Hematopoietic multipotent progenitor cell treated with erythropoietin and hydrocortisone succinate and interleukin-3 and kit ligand, for 17 days (in vitro differentiated cells): Measurements from ENCODE around the gene DNAJB1.

Experiments used
- DNase-seq: peaks from one replicate; pipeline ENCODE4 v3.0.0-alpha.2; 2015; ENCODE audit warnings: low spot score

The DNAJB1 gene

GRCh38 chr19:14496029-14496833 lies 22.0 kb downstream of the DNAJB1 start, which contains the start of gene GIPC1:
Gene GIPC1, minus strand, starts transcription at chr19:14496127. Its CDS starts 13,151 bp downstream, at chr19:14482976.
- peak; percentile 84 for DNase-seq

GRCh38 chr19:14495672-14496028 lies 22.5 kb downstream of the DNAJB1 start:
- no peak for DNase-seq

- no peak for DNase-seq
Measured at GRCh38 chr19:14494910-14495671, 23.1 kb downstream of the DNAJB1 start.

GRCh38 chr19:14494411-14494810 lies 23.8 kb downstream of the DNAJB1 start:
- DNase-seq: no peak

- DNase-seq: no peak
Measured at GRCh38 chr19:14492756-14493337, 25.4 kb downstream of the DNAJB1 start.

DNA sequence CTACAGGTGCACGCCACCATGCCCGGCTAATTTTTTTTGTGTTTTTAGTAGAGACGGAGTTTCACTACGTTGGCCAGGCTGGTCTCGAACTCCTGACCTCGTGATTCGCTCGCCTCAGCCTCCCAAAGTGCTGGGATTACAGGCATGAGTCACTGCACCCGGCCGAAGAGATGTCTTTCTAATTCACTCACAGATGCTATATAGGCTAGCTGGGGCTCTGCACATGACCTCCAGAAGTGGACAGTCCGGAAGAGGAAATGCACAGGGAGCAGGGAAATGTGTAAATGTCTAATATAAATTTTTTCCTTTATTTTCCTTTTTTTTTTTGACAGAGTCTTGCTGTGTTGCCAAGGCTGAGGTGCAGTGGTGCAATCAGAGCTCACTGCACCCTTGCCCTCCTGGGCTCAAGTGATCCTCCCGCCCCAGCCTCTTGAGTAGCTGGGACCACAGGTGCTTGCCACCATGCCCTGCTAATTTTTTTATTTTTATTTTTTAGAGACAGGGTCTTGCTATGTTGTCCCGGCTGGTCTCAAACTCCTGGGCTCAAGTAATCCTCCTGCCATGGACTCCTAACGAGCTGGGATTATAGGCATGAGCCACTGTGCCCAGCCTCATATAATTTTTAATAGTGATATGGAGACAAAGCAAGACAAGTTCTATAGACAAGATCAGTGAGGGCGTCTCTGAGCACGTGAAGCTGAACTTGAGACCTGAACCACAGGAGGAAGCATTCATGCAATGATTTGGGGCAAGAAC lies 30.6 kb downstream of the DNAJB1 start:
- no peak for DNase-seq

DNA sequence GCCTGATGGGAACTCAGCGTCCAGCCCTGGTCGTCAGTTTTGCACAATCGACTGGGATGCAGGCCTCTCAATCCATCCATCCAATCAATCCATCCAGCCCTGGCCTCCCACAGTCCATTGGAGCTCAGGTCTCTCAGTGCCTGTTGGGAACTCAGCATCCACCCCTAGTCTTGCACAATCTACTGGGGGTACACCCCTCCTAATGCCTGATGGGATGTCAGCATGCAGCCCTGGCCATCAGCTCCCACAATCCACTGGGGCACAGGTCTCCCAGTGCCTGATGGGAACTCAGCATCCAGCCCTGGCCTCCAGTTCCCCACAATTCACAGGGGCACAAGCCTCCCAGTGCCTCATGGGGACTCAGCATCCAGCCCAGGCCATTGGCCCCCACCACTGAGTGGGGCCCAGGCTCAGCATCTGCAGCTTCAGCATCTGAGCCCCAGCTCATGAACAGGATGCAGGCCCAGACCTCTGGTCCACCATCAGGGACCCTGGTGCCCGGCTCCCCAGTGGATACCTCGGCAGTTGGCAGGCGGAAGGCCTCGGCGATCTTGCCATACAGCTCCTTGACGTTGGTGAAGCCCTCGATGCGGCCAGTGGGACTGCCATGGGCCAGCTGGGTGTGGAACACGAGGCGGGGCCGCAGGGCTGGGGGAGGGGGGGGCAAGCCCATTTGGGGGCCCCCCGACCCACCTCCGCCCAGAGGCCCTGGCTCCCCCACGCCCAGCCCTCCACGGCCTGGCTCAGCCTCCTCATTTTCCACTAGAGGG lies 35.8 kb downstream of the DNAJB1 start:
- no peak for DNase-seq

DNA sequence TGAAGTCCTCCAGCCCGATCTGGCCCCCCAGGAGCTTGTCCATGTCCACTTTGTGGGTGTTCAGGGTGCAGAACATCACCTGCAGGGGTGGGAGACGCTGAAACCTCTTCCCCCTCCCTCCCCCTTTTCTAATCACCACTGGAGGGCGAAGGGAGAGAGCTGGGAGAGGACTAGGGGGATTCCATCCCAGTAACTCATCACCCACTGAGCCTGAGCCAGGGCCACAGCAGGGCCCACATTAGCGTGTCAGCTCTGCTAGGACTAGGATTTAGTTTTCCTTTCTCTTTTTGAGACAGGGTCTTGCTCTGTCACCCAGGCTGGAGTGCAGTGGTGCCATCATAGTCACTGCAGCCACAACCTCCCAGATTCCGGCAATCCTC lies 37.5 kb downstream of the DNAJB1 start:
- no peak for DNase-seq

GRCh38 chr19:14479975-14480699 lies 38.1 kb downstream of the DNAJB1 start:
- DNase-seq: peak; percentile 57

DNA sequence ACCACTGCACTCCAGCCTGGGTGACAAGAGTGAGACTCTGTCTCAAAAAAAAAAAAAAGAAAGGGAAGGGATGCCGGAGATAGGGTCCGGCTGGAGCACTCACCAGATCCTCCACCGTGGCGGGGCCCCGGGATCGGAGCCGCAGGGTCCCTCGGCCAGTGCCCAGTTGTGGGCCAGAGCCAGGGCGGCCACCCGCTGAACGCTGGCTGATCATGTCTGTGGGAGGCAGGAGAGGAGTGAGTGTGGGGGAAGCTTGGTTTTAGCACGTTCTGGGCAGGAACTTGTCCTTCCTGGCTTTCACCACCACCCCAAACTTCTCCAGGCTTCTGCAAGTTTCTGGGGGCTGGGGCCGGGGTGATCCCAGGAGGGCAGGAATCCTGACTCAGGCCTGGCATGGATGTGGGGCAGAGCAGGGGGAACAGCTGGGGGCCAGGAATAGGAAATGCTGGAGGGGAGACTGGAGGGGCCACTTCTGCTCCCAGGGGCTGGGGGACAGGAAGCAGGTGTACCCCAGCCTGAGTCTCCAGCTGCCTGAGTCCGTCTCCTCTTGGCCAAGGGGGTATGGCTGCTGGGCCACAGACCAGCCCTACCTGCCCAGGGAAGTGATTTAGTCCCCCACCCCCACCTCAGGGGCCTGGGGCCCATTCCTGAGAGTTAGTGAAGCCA lies 38.8 kb downstream of the DNAJB1 start:
- DNase-seq: no peak

GRCh38 chr19:14478113-14478545 lies 40.1 kb downstream of the DNAJB1 start:
- DNase-seq: no peak

DNA sequence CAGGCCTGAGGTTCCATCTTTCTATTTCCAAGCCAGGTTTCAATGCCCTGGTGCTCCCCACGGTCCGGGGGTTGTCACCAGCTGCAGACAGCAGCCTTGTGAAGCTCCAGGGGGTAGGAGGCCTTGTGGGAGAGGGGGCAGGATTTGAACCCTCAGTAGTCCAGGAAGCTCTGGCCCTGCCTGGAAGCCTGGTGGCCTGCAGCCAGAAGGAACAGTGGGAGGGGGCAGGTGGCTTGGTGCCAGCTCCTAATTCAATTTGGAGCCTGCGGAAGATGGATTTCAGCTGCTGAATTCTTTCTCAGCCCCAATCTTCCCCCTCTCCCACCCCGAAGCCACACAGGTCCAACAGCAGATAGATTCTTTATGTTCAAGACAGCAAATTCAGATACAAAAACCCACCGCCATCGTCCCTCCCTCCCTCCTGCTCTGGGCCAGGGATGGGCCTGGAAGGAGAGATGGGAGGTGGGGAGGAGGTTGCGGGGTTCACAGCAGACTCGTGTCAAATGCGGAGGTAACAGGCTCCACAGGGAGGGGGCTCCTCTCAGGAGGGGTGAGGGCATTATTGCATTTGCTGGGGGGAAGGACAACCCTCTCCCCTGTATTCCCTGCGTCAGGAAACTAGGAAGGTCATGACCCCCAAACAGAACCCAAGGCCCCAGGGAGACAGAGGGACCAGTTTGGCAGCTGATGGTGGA lies 40.6 kb downstream of the DNAJB1 start:
- DNase-seq: no peak

GRCh38 chr19:14476673-14477401 lies 41.4 kb downstream of the DNAJB1 start:
- no peak for DNase-seq

DNA sequence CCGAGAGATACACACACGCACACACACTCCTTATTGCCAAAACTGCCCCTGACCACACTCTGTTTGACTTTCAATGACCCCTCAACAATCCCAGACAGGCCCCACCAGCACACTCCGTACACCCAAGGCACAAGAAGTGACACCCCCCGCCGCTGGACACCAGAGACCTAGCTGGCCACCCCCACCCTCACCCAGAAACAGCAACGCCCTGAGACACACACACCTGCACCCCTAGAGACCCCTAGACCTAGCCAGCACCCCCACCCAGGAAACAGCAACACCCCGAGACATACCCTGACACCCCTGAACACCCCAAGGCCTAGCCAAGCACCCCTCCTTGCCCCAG lies 41.9 kb downstream of the DNAJB1 start:
- no peak for DNase-seq

- DNase-seq: no peak
Measured at GRCh38 chr19:14475251-14476073, 42.7 kb downstream of the DNAJB1 start, which contains the start of gene PTGER1. Gene PTGER1, minus strand, starts transcription at chr19:14475354. Its CDS starts 1,034 bp downstream, at chr19:14474320.

- DNase-seq: no peak
Measured at GRCh38 chr19:14474827-14475226, 43.4 kb downstream of the DNAJB1 start.

DNA sequence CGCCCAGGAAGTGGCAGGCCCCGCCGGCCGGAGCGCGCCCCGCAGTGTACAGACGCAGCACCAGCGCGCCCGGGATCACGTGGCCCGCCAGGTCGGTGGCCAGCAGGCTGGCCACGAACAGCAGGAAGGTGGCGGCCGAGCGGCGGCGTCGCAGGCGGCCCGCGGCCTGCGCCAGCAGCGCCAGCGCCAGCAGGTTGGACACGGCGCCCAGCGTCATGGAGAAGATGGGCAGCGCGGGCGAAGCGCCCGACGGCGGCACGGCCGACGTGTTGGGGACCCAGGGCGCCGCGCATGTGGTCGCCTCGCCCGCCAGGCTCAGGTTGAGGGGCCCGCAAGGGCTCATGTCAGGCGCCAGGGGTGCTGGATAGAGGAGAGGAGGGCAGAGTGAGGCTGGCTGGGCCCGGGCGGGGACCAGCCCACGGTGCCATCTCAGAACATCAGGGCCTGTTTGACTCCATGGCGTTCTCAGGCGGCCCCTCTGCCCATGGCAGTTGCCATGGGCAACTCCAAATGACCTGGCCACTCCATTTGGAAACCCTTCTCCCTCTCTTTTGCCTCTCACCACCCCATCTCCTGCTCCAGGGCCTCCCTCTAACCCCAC lies 44.1 kb downstream of the DNAJB1 start:
- no peak for DNase-seq
